ENCODE data around the gene SEMA4D.

GRCh38 chr9:89449261-89449671, 48.6 kb downstream of the SEMA4D start:
- TF ChIP-seq POLR2A (IDR thresholded peaks at IDR 0.05) (no peak), CTCF (IDR thresholded peaks at IDR 0.05) (no peak), EP300 (IDR thresholded peaks at IDR 0.05) (no peak)
